ENCODE data around the gene PAGE2. TPM values are rescaled to one million over a fixed set of nuclear protein-coding genes. Genes with fewer than 3 reads are reported as not detected.
"Not testable (repeated sequence)": the region's sequence is repeated elsewhere in the genome, so short reads cannot be mapped to it uniquely, and the experiment has no call there.

The PAGE2 gene, protein sequence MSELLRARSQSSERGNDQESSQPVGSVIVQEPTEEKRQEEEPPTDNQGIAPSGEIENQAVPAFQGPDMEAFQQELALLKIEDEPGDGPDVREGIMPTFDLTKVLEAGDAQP
- total RNA-seq (not detected), polyA plus RNA-seq (not detected)

DNA sequence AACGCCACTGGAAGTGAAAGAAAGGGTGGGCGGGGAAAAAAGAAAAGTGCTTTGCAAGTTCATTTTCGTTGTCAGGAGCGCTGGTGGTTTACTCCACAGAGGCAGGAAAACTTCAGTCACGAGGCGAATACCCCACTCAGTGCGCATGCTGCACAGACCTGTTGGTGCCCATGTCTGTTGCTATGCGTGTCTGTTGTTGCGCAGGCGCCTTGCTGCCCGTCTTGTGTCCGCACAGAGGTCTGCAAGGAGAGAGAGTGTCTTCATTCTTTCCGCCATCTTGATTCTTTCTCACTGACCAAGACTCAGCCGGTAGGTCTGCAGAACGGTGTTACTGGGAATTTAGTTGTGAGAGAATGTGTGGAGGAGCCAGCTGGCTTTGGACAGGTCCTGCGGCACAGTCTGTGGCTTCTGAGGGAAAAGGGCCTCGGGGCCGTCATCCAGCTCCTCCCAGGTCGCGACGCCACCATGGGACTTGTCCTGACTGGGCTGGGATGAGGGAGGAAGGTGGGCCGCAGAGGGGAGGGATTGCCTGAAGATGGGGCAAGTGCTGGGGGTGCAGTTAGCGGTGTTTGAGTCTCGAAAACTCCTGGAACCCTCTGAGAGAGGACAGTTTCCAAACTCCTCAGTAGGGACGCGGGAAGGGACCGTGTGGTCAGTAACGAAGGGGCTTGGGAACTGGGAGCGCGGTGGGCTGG lies at the start of gene PAGE2:
Gene PAGE2, plus strand, starts transcription at position 224 of the 695 bp plus-strand sequence. CDS start 1,003 bp downstream, outside the sequence.
- Histone ChIP-seq H3K4me1 (ENCODE audit: insufficient read depth, low read length) (no peaks in the 10 kb centered on the region), H3K4me3 (ENCODE audit: low read length) (no peak within 1 kb of the TSS), H3K27ac (ENCODE audit: low read depth, low read length) (no peak within 1 kb of the TSS), H3K27me3 (ENCODE audit: insufficient read depth, low read length, poor library complexity, severe bottlenecking) (no peaks in the 10 kb centered on the region), H3K9me3 (ENCODE audit: low read length) (no peaks in the 10 kb centered on the region), H3K36me3 (ENCODE audit: insufficient read depth, low read length) (no peaks in the 10 kb centered on the region)
- no peak within 1 kb of the TSS for H3K4me3 Mint-ChIP-seq
- H3K9me3 Mint-ChIP-seq = peaks cover 0 to 3% (median 0%) of the 10 kb centered on the region in 5 donors
- H3K27ac Mint-ChIP-seq = no peak within 1 kb of the TSS
- DNase-seq = no peak
- ChIA-PET POLR2A (no interaction called here), CTCF (no interaction called here)
- no peaks in the 10 kb centered on the region for H3K36me3 Mint-ChIP-seq
- H3K4me1 Mint-ChIP-seq = no peaks in the 10 kb centered on the region
- H3K27me3 Mint-ChIP-seq = peaks cover 0 to 17% of the 10 kb centered on the region in 2 donors

DNA sequence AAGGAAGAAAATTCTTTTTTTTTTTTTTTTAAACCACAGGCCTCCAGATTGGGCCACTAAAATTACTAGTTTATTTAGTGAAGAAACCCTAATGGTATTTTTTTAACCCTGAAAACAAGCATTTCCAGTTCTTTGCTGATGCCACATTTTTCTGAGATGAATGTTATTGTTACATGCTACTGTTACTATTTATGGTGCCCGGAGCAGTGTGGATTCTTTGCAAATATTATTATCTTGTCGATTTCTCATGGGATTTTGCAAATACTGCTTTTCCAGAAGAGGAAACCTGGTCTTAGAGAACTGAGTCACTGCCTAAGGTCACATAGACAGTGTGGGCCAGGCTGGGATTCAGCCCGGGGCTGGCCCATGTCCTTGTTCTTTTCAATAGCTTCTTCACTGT lies 49.3 kb upstream of the PAGE2 start:
- CTCF ChIA-PET = no interaction called here
- POLR2A ChIA-PET = no interaction called here
- Mint-ChIP-seq H3K4me3 (no peak overlapping the region), H3K36me3 (no peaks in the 10 kb centered on the region), H3K27me3 (no peaks in the 10 kb centered on the region), H3K27ac (no peak overlapping the region), H3K4me1 (no peaks in the 10 kb centered on the region), H3K9me3 (no peaks in the 10 kb centered on the region)
- no peaks in the 10 kb centered on the region for H3K27me3 ChIP-seq (ENCODE audit: insufficient read depth, low read length, poor library complexity, severe bottlenecking)
- H3K4me1 ChIP-seq (ENCODE audit: insufficient read depth, low read length) = no peaks in the 10 kb centered on the region
- H3K9me3 ChIP-seq (ENCODE audit: low read length) = no peaks in the 10 kb centered on the region
- no peak overlapping the region for H3K27ac ChIP-seq (ENCODE audit: low read depth, low read length)
- H3K36me3 ChIP-seq (ENCODE audit: insufficient read depth, low read length) = no peaks in the 10 kb centered on the region
- DNase-seq = no peak
- no peak overlapping the region for H3K4me3 ChIP-seq (ENCODE audit: low read length)

DNA sequence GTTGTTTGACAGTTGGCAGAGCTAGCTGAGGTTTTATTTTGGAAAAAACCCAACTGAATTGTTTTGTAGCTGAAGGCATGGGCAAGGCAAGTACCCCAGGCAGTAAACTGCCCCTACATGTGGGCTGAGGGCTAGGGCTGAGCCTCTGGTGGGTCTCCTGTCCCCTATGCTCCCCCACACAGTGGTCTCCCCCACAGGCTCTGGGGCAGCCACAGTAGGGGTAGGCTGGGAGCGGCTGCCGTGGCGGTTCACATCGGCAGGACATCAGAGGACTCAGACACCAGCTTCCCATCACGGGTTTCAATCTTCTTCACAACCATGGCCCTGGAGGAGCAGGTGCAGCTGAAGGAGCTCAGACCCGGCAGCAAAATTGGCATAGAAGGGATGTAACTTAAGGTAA lies 47.3 kb upstream of the PAGE2 start:
- Histone ChIP-seq H3K27me3 (ENCODE audit: insufficient read depth, low read length, poor library complexity, severe bottlenecking) (no peaks in the 10 kb centered on the region), H3K36me3 (ENCODE audit: insufficient read depth, low read length) (no peaks in the 10 kb centered on the region), H3K27ac (ENCODE audit: low read depth, low read length) (no peak overlapping the region), H3K4me3 (ENCODE audit: low read length) (no peak overlapping the region), H3K9me3 (ENCODE audit: low read length) (no peaks in the 10 kb centered on the region), H3K4me1 (ENCODE audit: insufficient read depth, low read length) (no peaks in the 10 kb centered on the region)
- Mint-ChIP-seq H3K9me3 (no peaks in the 10 kb centered on the region), H3K36me3 (no peaks in the 10 kb centered on the region), H3K27me3 (no peaks in the 10 kb centered on the region), H3K27ac (no peak overlapping the region), H3K4me3 (no peak overlapping the region), H3K4me1 (no peaks in the 10 kb centered on the region)
- ChIA-PET CTCF (no interaction called here), POLR2A (no interaction called here)
- no peak for DNase-seq

DNA sequence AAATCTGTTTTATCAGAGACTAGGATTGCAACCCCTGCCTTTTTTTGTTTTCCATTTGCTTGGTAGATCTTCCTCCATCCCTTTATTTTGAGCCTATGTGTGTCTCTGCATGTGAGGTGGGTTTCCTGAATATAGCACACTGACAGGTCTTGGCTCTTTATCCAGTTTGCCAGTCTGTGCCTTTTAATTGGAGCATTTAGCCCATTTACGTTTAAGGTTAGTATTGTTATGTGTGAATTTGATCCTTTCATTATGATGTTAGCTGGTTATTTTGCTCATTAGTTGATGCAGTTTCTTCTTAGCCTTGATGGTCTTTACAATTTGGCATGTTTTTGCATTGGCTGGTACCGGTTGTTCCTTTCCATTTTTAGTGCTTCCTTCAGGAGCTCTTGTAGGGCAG lies 38.2 kb upstream of the PAGE2 start:
- H3K9me3 ChIP-seq (ENCODE audit: low read length); DNase-seq; H3K4me1 Mint-ChIP-seq; H3K4me3 ChIP-seq (ENCODE audit: low read length); H3K36me3 ChIP-seq (ENCODE audit: insufficient read depth, low read length); H3K4me3 Mint-ChIP-seq; H3K36me3 Mint-ChIP-seq; H3K27ac ChIP-seq (ENCODE audit: low read depth, low read length); POLR2A ChIA-PET; H3K4me1 ChIP-seq (ENCODE audit: insufficient read depth, low read length); H3K27me3 ChIP-seq (ENCODE audit: insufficient read depth, low read length, poor library complexity, severe bottlenecking); CTCF ChIA-PET; H3K27ac Mint-ChIP-seq; H3K9me3 Mint-ChIP-seq: not testable (repeated sequence)
- peaks cover 0 to 12% of the 10 kb centered on the region in 2 donors for H3K27me3 Mint-ChIP-seq

DNA sequence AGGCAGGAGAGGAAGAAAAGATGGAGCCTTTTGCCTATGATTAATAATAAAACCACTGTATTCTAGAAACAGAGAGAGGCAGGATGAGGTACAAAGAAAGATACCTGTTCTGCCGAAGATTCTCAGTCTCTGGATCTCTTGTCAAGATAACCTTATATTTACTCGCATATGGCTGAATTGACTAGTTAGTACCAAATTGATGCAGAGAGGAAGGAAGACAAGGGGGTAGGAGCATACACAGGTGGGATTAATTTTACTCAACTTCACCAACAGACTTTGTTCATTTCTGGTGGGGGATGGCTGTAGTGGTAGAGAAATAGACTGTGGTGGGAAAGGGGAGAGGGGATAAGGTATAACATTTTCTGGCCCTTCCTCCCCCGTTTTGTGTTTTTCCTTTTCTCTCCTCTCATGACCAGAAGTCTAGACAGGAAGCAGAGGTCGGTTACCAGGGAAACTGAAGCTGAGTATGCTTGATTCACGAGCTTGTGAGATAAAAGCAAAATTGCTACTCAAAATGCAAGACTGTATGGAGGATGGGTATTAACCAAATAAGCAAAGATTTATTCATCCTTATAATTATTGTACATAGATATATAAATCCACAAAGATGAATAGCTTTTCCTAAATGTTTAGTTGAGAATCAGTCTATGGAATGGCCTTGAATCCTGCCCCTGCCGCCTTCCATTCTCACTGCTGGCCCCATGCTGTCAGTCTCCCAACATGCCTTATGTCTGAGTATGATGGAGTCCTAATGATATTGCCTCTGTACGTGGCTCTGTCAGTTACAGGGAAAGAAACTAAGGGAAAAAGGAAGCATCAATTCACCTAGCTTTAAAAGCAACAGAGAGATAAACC lies 31.8 kb upstream of the PAGE2 start:
- CTCF ChIA-PET = interaction anchor here (0.8 to 1.5 kb wide), 7 partner anchors 13 to 248 kb away, joined by 3 to 9 read pairs (median 3); partner anchors contain the start of gene APEX2
- H3K27ac ChIP-seq (ENCODE audit: low read depth, low read length) = no peak overlapping the region
- peaks cover 0 to 7% of the 10 kb centered on the region in 2 donors for H3K27me3 Mint-ChIP-seq
- POLR2A ChIA-PET = no interaction called here
- peaks cover 11 to 20% (median 19%) of the 10 kb centered on the region in 3 donors for H3K4me1 Mint-ChIP-seq
- peaks cover 8% of the 10 kb centered on the region for H3K4me1 ChIP-seq (ENCODE audit: insufficient read depth, low read length)
- no peaks in the 10 kb centered on the region for H3K27me3 ChIP-seq (ENCODE audit: insufficient read depth, low read length, poor library complexity, severe bottlenecking)
- H3K4me3 Mint-ChIP-seq = peak overlapping the region; percentile 12 to 78 (median 58)
- H3K36me3 ChIP-seq (ENCODE audit: insufficient read depth, low read length) = no peaks in the 10 kb centered on the region
- peak in 4 of 5 donors; percentile 7 to 68 (median 50) for DNase-seq
- H3K9me3 Mint-ChIP-seq = no peaks in the 10 kb centered on the region
- H3K4me3 ChIP-seq (ENCODE audit: low read length) = peak overlapping the region; percentile 33
- no peaks in the 10 kb centered on the region for H3K9me3 ChIP-seq (ENCODE audit: low read length)
- no peaks in the 10 kb centered on the region for H3K36me3 Mint-ChIP-seq
- peak overlapping the region in 7 of 8 donors; percentile 11 to 90 (median 79) for H3K27ac Mint-ChIP-seq

DNA sequence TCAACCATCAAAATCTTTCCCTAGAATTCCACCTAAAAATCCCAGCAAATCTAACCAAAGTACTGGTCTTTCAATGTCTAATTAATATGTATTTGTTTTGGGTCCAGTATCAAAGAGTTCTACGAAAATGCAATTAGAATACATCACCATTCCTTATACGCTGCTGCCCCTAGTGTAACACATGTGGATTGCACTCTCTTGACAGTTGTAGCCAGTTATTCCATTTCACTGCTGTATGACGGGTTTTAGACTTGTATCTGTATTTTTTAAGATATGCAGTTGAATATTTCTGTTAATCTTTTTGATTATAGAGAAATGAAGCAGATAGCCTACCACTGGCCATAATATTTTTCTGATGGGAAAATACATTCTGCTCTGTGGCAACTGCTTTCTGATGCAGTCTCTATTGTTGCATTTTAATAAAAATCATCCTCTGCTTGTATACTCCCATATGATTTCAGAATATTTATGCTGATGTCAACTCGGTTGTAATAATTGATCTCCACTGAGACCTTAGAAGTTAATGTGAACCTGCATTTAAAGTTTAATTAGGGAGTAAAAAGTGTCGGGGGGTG lies 31.1 kb upstream of the PAGE2 start:
- peak overlapping the region in 5 of 8 donors; percentile 11 to 90 (median 79) for H3K27ac Mint-ChIP-seq
- peaks cover 11 to 20% (median 19%) of the 10 kb centered on the region in 3 donors for H3K4me1 Mint-ChIP-seq
- DNase-seq = peak; percentile 2 to 46 (median 27)
- no peak overlapping the region for H3K27ac ChIP-seq (ENCODE audit: low read depth, low read length)
- CTCF ChIA-PET = interaction anchor here (0.8 to 1.5 kb wide), 7 partner anchors 12 to 249 kb away, joined by 3 to 9 read pairs (median 3); partner anchors contain the start of gene APEX2
- no peaks in the 10 kb centered on the region for H3K9me3 Mint-ChIP-seq
- peaks cover 8% of the 10 kb centered on the region for H3K4me1 ChIP-seq (ENCODE audit: insufficient read depth, low read length)
- H3K4me3 ChIP-seq (ENCODE audit: low read length) = peak overlapping the region; percentile 33
- H3K36me3 Mint-ChIP-seq = no peaks in the 10 kb centered on the region
- H3K4me3 Mint-ChIP-seq = peak overlapping the region; percentile 12 to 78 (median 58)
- no peaks in the 10 kb centered on the region for H3K36me3 ChIP-seq (ENCODE audit: insufficient read depth, low read length)
- no peaks in the 10 kb centered on the region for H3K9me3 ChIP-seq (ENCODE audit: low read length)
- H3K27me3 ChIP-seq (ENCODE audit: insufficient read depth, low read length, poor library complexity, severe bottlenecking) = no peaks in the 10 kb centered on the region
- peaks cover 0 to 12% of the 10 kb centered on the region in 2 donors for H3K27me3 Mint-ChIP-seq
- POLR2A ChIA-PET = no interaction called here

DNA sequence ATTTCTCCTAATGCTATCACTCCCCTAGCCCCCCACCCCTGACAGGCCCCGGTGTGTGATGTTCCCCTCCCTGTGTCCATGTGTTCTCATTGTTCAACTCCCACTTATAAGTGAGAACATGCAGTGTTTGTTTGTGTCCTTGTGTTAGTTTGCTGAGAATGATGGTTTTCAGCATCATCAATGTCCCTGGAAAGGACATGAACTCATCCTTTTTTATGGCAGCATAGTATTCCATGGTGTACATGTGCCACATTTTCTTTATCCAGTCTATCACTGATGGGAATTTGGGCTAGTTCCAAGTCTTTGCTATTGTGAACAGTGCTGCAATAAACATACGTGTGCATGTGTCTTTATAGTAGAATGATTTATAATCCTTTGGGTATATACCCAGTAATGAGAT lies 21.6 kb upstream of the PAGE2 start:
- H3K36me3 ChIP-seq (ENCODE audit: insufficient read depth, low read length); POLR2A ChIA-PET; H3K4me1 Mint-ChIP-seq; H3K9me3 ChIP-seq (ENCODE audit: low read length); H3K36me3 Mint-ChIP-seq; H3K4me3 ChIP-seq (ENCODE audit: low read length); H3K4me1 ChIP-seq (ENCODE audit: insufficient read depth, low read length); H3K4me3 Mint-ChIP-seq; H3K27ac Mint-ChIP-seq; DNase-seq; CTCF ChIA-PET; H3K27me3 ChIP-seq (ENCODE audit: insufficient read depth, low read length, poor library complexity, severe bottlenecking); H3K27ac ChIP-seq (ENCODE audit: low read depth, low read length); H3K9me3 Mint-ChIP-seq: not testable (repeated sequence)
- peaks cover 11 to 37% of the 10 kb centered on the region in 2 donors for H3K27me3 Mint-ChIP-seq

DNA sequence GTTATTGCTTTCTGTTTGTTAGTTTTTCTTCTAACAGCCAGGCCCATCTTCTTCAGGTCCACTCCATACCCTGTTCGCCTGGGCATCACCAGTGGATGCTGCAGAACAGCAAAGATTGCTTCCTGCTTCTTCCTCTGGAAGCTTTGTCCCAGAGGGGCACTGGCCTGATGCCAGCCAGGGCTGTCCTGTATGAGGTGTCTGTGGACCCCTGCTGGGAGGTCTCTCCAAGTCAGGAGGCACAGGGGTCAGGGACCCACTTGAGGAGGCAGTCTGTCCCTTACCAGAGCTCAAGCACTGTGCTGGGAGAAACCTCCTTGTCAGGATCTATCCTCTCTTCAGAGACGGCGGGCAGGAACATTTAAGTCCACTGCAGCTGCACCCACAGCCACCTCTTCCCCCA lies 16.5 kb upstream of the PAGE2 start:
- peaks cover 11 to 41% of the 10 kb centered on the region in 2 donors for H3K27me3 Mint-ChIP-seq
- Histone ChIP-seq H3K36me3 (ENCODE audit: insufficient read depth, low read length) (no peaks in the 10 kb centered on the region), H3K4me3 (ENCODE audit: low read length) (no peak overlapping the region), H3K27me3 (ENCODE audit: insufficient read depth, low read length, poor library complexity, severe bottlenecking) (no peaks in the 10 kb centered on the region), H3K4me1 (ENCODE audit: insufficient read depth, low read length) (no peaks in the 10 kb centered on the region), H3K27ac (ENCODE audit: low read depth, low read length) (no peak overlapping the region), H3K9me3 (ENCODE audit: low read length) (no peaks in the 10 kb centered on the region)
- H3K27ac Mint-ChIP-seq = no peak overlapping the region
- H3K4me3 Mint-ChIP-seq = no peak overlapping the region
- CTCF ChIA-PET = no interaction called here
- no peaks in the 10 kb centered on the region for H3K36me3 Mint-ChIP-seq
- no peaks in the 10 kb centered on the region for H3K4me1 Mint-ChIP-seq
- DNase-seq = no peak
- peaks cover 0 to 4% (median 0%) of the 10 kb centered on the region in 5 donors for H3K9me3 Mint-ChIP-seq
- POLR2A ChIA-PET = no interaction called here

All from CD8-positive, alpha-beta memory T cell (primary cell).